GM18858 (cell line): Measurements from ENCODE around the gene SLC24A5.
A peak's percentile ranks its signal among the peaks of the same experiment; 100 is the strongest.

ENCODE experiments used
- ATAC-seq: cut with Tn5 transposase; IDR thresholded peaks from one replicate; pipeline ENCODE4 v1.9.1; 2021; ENCODE audit not compliant: unreplicated experiment

Gene SLC24A5

DNA sequence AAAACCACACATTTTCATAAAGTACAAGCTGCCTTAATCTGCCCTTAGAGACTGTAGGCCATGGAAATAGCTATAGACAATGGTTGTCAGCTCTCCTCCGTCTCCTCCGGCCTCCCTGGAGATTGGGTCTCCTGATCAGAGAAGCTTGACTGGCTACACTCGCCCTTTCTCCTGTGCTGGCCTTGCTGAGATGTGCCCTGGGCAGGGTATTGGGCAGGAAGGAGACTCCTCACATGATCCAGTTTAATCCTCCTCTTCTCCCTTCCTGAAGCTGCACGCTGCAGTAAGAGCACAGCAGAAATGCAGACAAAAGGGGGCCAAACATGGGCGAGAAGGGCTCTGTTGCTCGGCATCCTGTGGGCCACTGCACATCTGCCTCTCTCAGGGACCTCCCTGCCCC lies at the start of gene SLC24A5:
TSS of gene SLC24A5 (plus strand) at position 246 of the 400 bp plus-strand sequence. CDS start at position 301, 55 bp downstream.
- no peak for ATAC-seq

DNA sequence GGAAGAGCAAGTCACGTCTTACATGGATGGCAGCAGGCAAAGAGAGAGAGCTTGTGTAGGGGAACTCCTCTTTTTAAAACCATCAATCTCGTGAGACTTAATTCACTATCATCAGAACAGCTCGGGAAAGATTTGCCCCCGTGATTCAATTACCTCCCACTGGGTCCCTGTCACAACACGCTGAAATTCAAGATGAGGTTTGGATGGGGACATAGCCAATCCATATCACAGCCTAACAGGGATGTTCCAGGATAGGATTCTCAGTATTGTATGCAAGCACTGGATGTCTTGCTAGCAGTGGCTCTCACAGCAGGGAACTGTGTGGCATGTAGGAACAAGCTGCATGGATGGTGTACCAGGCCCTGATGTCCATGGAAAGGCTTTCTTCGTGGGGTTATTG lies 47.8 kb upstream of the SLC24A5 start:
- no peak for ATAC-seq

DNA sequence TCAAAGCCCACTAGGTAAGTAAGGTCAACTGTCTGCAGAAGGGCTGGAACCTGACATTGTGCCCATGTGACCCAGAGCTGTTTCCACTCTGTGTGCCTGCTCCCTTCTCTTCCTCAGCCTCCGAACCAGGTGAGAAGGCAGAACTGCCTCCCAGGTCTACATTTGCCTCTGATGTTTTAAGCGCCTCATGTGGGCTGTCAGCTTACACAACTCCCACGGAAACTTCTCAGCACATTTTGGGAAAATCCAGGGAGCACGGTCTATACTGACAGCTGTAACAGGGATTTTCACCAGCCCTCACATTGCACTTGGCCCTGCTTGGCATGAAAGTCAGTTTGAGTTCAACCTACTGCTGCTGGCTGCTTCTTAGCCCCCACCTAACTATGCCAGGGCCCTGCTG lies 46.9 kb upstream of the SLC24A5 start:
- ATAC-seq, result no peak

DNA sequence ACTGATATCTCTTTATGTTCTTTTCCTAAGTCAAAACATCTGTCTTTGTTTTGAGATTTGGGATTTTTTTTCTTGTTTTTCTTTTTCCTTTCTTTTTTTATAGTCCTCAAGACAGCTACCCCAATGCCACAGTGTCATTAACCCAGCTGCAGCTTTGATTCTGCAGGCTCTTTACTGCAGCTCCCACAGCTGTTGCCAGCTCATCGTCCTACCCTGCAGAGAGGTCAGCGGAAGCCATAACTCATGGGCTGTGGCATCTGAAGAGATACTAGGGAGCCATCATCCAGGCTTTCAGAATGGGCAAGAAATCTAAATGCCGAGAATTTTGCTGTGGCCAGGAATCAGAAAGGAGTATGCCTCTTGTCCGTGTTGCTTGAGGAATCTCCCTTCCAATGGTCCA lies 44.3 kb upstream of the SLC24A5 start:
- no peak for ATAC-seq

- ATAC-seq, result no peak
These were observed 43.1 kb upstream of the SLC24A5 start for GRCh38 chr15:48077616-48078184.

GRCh38 chr15:48084759-48085590 lies 35.8 kb upstream of the SLC24A5 start:
- ATAC-seq, result no peak

DNA sequence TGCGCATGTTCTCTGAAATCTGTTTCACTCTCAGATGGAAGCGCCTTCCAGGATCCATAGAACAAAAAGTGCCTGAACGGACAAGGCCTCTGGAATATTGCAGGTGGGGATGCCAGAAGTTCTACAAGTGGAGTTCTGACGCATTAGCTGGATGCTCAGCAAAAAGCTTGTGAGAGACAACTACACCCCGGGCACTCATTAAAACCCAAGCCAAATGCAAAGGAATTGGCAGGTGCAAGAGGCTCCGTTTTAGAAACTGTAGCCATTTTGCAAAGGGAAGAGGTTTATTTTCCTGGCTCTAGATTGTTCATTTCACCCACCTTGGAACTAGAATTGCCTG lies 35.2 kb upstream of the SLC24A5 start:
- ATAC-seq, result no peak

- no peak for ATAC-seq
These were observed 34.7 kb upstream of the SLC24A5 start for GRCh38 chr15:48086133-48086532.

DNA sequence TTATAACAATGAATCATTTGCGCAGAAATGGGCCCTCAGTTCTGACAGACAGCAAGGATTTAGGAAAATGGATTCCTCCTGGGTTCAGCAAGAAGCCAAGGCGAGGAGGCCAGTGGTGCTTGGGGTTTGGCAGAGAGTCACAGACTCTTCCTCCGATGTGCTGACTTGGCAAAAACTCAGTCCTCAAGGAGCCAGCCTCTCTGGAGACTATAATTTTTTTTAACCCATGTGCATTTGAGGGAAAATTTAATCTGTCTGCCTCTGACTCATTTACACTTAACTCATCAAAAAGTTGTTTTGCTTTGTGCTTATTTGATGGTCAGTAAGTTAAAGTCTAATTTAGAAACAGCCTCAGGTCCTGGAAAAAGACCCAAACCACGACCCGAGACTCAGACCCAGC lies 34.2 kb upstream of the SLC24A5 start:
- ATAC-seq, result no peak

DNA sequence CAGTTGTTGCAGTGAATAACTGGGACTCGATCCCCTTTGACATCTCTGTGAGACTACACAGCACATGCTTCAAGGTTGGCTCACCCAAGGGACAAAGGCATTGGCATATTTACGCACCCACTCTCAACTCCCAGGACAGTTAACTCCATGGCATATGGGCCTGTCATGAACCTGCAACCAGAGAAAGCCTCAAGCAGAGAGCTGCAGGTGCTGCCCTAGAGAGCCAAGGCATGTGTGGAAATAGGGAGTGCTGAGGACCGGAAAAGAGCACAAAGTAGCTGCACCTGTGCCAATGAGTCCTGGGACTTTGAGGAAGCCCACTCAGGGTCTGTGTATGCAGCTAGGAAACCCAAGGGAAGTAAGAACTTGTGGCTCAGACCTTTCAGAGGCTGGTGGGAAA lies 32.9 kb upstream of the SLC24A5 start:
- ATAC-seq, result no peak

- peak; percentile 67 for ATAC-seq
These were observed 31.1 kb upstream of the SLC24A5 start for GRCh38 chr15:48089702-48090101.

- ATAC-seq, result no peak
These were observed 30.7 kb upstream of the SLC24A5 start for GRCh38 chr15:48090115-48090514.

- no peak for ATAC-seq
These were observed 30.1 kb upstream of the SLC24A5 start for GRCh38 chr15:48090666-48091065.

- ATAC-seq, result no peak
These were observed 29.3 kb upstream of the SLC24A5 start for GRCh38 chr15:48091522-48091921.

DNA sequence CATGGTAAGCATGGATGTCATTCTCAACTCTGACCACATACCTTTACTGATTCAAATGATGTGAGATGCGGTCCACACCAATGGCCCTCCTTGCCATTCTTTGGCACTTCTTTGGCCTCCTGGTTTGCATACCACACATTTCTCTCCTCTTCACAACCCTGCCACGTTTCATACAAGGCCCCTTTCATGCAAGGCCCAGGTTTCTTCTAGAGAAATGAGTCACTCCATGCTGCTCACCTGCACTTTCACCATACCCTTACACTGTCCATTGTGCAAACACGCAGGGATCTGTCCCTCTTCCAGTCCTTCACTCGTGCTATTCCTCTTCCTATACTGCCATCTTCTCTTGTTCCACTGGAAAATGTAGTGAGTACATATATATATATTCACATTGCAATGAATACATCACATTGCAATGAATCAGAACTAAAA lies 24.4 kb upstream of the SLC24A5 start:
- ATAC-seq, result peak; percentile 90

- ATAC-seq, result peak; percentile 31
These were observed 24.0 kb upstream of the SLC24A5 start for GRCh38 chr15:48096813-48097212.

DNA sequence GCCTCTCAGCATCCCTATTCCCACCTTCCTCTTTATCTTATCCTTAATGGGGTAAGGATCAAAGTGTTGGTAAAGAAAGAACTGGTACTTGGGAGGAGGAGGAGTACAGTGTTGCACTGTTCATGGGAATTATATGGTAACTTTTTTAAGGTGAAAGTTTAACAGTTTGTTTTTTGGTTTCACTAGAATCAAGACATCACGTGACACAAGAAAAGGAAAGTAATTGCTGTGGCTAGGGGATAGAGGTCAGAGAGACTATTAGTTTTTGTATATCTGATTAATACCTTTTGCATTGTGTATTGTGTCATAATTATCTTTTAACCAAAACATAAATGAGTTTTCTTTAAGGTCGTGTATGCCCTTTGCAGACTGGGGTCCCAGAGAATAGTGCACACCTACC lies 23.5 kb upstream of the SLC24A5 start:
- ATAC-seq, result no peak

DNA sequence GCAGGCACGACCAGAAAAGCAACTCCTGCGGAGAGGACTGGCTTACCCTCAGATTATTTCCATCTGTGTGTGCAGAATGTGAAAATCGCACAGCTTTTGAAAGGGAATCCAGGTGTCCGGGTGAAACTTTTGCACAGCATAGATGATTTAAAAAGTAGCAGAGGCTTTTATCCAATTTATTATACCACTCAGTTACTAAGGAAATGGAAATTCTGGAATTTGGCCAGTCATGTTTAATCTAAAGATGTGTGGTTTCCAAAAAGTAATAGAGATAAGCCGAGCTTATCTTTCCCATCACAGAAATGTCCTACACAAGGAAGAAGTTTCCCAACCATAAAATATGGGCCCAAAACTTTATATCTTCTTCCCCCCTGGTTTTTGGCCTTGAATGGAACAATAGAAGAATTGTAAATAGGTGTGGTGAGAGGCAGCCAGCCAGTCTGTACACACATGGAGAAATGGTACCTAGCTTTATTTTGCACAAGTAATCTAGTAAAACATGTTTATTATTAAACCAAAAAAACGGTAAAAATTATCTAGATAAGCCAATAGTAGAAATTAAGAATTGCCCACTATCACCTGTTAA lies 19.3 kb upstream of the SLC24A5 start:
- ATAC-seq, result no peak

DNA sequence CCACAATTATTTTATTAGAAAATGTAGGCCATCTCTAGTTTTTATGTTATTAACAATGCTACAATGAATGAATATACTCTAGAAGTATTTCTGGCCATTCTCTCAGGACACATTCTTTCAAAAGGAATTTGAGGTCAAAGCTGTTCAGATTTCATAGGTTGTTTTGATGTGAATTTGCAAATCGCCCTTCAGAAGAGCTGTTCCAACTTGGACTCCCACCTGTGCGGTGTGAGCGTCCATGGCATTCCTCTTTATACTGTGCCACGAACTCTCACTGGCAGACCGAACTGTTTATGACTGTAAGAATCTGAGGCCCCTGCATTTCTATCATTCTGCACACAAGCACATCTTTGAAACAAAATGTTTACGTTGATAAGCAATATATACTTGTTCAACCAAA lies 18.6 kb upstream of the SLC24A5 start:
- ATAC-seq, result no peak

GRCh38 chr15:48103647-48104046 lies 17.1 kb upstream of the SLC24A5 start:
- ATAC-seq, result no peak

DNA sequence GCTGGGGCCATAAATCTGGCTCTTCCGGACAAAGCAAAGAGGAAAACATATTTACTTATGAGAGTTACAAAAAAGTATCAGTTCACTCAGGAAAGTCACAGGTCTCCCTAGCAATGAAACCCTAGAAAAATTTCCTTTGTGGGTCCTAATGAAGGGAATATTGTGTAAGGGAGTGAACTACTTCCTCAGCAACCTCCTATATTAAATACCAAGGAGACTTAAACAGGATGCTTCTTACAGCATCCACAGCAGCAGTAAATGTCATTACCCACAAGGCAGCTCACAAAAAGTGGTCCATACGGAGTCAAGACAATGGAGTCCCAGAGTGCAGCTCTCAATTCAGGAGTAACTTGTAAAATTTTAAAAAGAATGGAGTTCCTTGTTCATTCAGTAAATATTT lies 14.9 kb upstream of the SLC24A5 start:
- no peak for ATAC-seq

DNA sequence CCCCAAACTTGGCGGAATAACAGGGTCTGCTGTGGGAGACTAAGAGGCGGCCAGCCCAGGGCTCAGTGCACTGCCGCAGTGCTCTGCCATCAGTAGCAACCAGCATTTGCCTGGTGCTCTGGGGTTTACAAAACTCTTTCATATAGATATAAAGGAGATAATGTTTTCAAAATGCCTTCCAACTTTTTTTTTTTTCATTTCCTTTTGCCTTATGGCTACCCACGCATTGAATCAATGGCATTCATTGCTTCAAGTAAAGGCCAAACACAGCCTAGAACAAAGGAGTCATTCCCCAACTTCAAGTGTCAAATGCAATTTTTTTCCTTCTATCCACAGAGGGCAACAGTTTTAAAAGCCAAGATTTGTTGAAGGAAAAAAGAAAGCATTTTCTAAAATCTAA lies 11.6 kb upstream of the SLC24A5 start:
- no peak for ATAC-seq
